HG03558 (cell line): ENCODE results near the gene PLCB4.

ENCODE experiments used
- ATAC-seq: cut with Tn5 transposase; IDR thresholded peaks from one replicate; pipeline ENCODE4 v1.9.1; 2021; ENCODE audit warnings: moderate number of reproducible peaks; ENCODE audit not compliant: unreplicated experiment; ENCODE audit errors: extremely low read depth

The PLCB4 gene

GRCh38 chr20:9294041-9294440, 225.2 kb downstream of the PLCB4 start:
- no peak for ATAC-seq

GRCh38 chr20:9298906-9299305, 230.0 kb downstream of the PLCB4 start:
- no peak for ATAC-seq

- no peak for ATAC-seq
Measured at GRCh38 chr20:9300080-9300479, 231.2 kb downstream of the PLCB4 start.

- no peak for ATAC-seq
Measured at GRCh38 chr20:9300534-9300933, 231.6 kb downstream of the PLCB4 start.

- no peak for ATAC-seq
Measured at GRCh38 chr20:9301129-9302090, 232.5 kb downstream of the PLCB4 start.

GRCh38 chr20:9302091-9302462, 233.2 kb downstream of the PLCB4 start:
- ATAC-seq, result no peak

GRCh38 chr20:9306521-9306920, 237.6 kb downstream of the PLCB4 start:
- no peak for ATAC-seq

GRCh38 chr20:9308056-9308455, 239.2 kb downstream of the PLCB4 start:
- ATAC-seq, result no peak

- no peak for ATAC-seq
Measured at GRCh38 chr20:9311132-9311531, 242.2 kb downstream of the PLCB4 start.

GRCh38 chr20:9319687-9320384, 250.9 kb downstream of the PLCB4 start:
- no peak for ATAC-seq

- ATAC-seq, result no peak
Measured at GRCh38 chr20:9321007-9321406, 252.1 kb downstream of the PLCB4 start.

- ATAC-seq, result no peak
Measured at GRCh38 chr20:9322661-9323060, 253.8 kb downstream of the PLCB4 start.

- no peak for ATAC-seq
Measured at GRCh38 chr20:9323622-9324021, 254.7 kb downstream of the PLCB4 start.

- no peak for ATAC-seq
Measured at GRCh38 chr20:9329355-9330101, 260.6 kb downstream of the PLCB4 start.

- no peak for ATAC-seq
Measured at GRCh38 chr20:9330151-9330550, 261.3 kb downstream of the PLCB4 start.

GRCh38 chr20:9331707-9332435, 263.0 kb downstream of the PLCB4 start:
- no peak for ATAC-seq

GRCh38 chr20:9332791-9333479, 264.0 kb downstream of the PLCB4 start:
- no peak for ATAC-seq

- no peak for ATAC-seq
Measured at GRCh38 chr20:9334866-9335265, 266.0 kb downstream of the PLCB4 start.

GRCh38 chr20:9338101-9338500, 269.2 kb downstream of the PLCB4 start:
- ATAC-seq, result no peak

GRCh38 chr20:9339708-9340107, 270.8 kb downstream of the PLCB4 start:
- no peak for ATAC-seq
